Type B pancreatic cell (in vitro differentiated cells): ENCODE data around the gene GLIS2. TPM values are rescaled to one million over a fixed set of nuclear protein-coding genes. Genes with fewer than 3 reads are reported as not detected.

Experiments
- DNase-seq: peaks from one replicate; pipeline ENCODE4 v3.0.0; 2021; ENCODE audit warnings: mixed read lengths; ENCODE audit not compliant: unreplicated experiment; ENCODE audit errors: extremely low spot score
- H3K27ac Mint-ChIP-seq: 2 replicates; pipeline ENCODE4 v1.8.0; 2021; ENCODE audit warnings: mild to moderate bottlenecking, mixed read lengths
- H3K27me3 Mint-ChIP-seq: 2 replicates; pipeline ENCODE4 v1.8.0; 2021; ENCODE audit warnings: mixed read lengths
- H3K36me3 Mint-ChIP-seq: 2 replicates; pipeline ENCODE4 v1.8.0; 2021; ENCODE audit warnings: mixed read lengths
- H3K4me1 Mint-ChIP-seq: one replicate; pipeline ENCODE4 v1.8.0; 2021; ENCODE audit warnings: mixed read lengths; ENCODE audit not compliant: unreplicated experiment
- H3K4me3 Mint-ChIP-seq: 2 replicates; pipeline ENCODE4 v1.8.0; 2021; ENCODE audit warnings: mild to moderate bottlenecking, mixed read lengths
- H3K9me3 Mint-ChIP-seq: 2 replicates; pipeline ENCODE4 v1.8.0; 2021; ENCODE audit warnings: mixed read lengths
- CTCF ChIP-seq: fragments of 200-600 bp; sonication (generic); conservative IDR thresholded peaks from 2 replicates; pipeline ENCODE4 v1.5.0; 2021; ENCODE audit warnings: antibody characterized with exemption, mild to moderate bottlenecking
- total RNA-seq: library from RNA; stranded (reverse); gene quantifications from 2 replicates; pipeline ENCODE4 v1.2.1, GENCODE V29; 2021; ENCODE audit warnings: low replicate concordance

The GLIS2 gene
- total RNA-seq, 1 donor from 2014 or later: 23.0 TPM

GRCh38 chr16:4307215-4308037 lies 8.4 kb upstream of the GLIS2 start:
- no peaks in the 10 kb centered on the region for H3K36me3 Mint-ChIP-seq
- no peaks in the 10 kb centered on the region for H3K27me3 Mint-ChIP-seq
- TF ChIP-seq CTCF: no peak
- H3K4me3 Mint-ChIP-seq: peak overlapping the region; percentile 88
- H3K27ac Mint-ChIP-seq: peak overlapping the region; percentile 92
- H3K4me1 Mint-ChIP-seq: peaks cover 36% of the 10 kb centered on the region
- no peaks in the 10 kb centered on the region for H3K9me3 Mint-ChIP-seq
- peak; percentile 92 for DNase-seq

GRCh38 chr16:4309102-4309832 lies 6.6 kb upstream of the GLIS2 start:
- H3K4me1 Mint-ChIP-seq: peaks cover 31% of the 10 kb centered on the region
- peaks cover 3% of the 10 kb centered on the region for H3K27me3 Mint-ChIP-seq
- peak overlapping the region; percentile 49 for H3K4me3 Mint-ChIP-seq
- H3K9me3 Mint-ChIP-seq: no peaks in the 10 kb centered on the region
- H3K36me3 Mint-ChIP-seq: no peaks in the 10 kb centered on the region
- TF ChIP-seq CTCF: peak; percentile 0
- peak overlapping the region; percentile 13 for H3K27ac Mint-ChIP-seq
- no peak for DNase-seq

- peaks cover 32% of the 10 kb centered on the region for H3K4me1 Mint-ChIP-seq
- TF ChIP-seq CTCF: peak; percentile 71
- DNase-seq: no peak
- H3K9me3 Mint-ChIP-seq: no peaks in the 10 kb centered on the region
- H3K36me3 Mint-ChIP-seq: no peaks in the 10 kb centered on the region
- H3K27ac Mint-ChIP-seq: peak overlapping the region; percentile 14
- H3K27me3 Mint-ChIP-seq: peaks cover 9% of the 10 kb centered on the region
- H3K4me3 Mint-ChIP-seq: no peak overlapping the region
Measured at GRCh38 chr16:4309833-4310266, 6.0 kb upstream of the GLIS2 start.

GRCh38 chr16:4313563-4314531 lies 2.0 kb upstream of the GLIS2 start:
- H3K9me3 Mint-ChIP-seq: no peaks in the 10 kb centered on the region
- peak overlapping the region; percentile 92 for H3K27ac Mint-ChIP-seq
- TF ChIP-seq CTCF: peak; percentile 86
- no peak for DNase-seq
- peaks cover 25% of the 10 kb centered on the region for H3K4me1 Mint-ChIP-seq
- H3K4me3 Mint-ChIP-seq: peak overlapping the region; percentile 94
- H3K27me3 Mint-ChIP-seq: peaks cover 10% of the 10 kb centered on the region
- H3K36me3 Mint-ChIP-seq: no peaks in the 10 kb centered on the region

GRCh38 chr16:4314532-4315185 lies 1.2 kb upstream of the GLIS2 start:
- Mint-ChIP-seq H3K4me1 (peaks cover 19% of the 10 kb centered on the region), H3K27me3 (peaks cover 10% of the 10 kb centered on the region), H3K9me3 (no peaks in the 10 kb centered on the region), H3K36me3 (no peaks in the 10 kb centered on the region), H3K4me3 (peak overlapping the region; percentile 94), H3K27ac (peak overlapping the region; percentile 92)
- TF ChIP-seq CTCF: no peak
- DNase-seq: no peak
